Measurements from ENCODE around the gene SLC38A5.
"Not testable (repeated sequence)": the region's sequence is repeated elsewhere in the genome, so short reads cannot be mapped to it uniquely, and the experiment has no call there.

Gene SLC38A5

DNA sequence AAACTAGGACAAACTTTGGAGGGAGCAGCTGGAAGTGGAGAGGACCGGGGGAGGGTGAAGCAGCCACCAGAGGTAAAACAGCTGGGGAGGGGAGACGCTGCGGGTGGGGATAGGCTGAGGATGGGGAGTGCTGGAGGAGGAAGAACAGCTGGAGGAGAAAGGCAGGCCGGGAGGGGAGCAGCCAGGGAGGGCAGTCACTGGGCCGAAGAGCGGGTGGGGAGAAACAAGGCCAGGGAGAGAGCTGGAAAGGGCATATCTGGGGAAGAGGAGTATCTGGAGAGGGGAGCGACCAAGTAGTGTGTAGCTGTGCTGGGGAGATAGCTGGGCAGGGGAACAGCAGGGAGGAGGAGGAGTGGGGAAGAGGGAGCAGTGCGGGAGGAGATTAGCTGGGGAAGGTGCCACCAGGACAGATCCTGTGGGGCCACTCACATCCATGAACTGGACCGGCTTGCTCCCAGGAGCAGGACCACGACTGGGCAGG is 2.7 kb downstream of the SLC38A5 start:
- DNase-seq = no peak

DNA sequence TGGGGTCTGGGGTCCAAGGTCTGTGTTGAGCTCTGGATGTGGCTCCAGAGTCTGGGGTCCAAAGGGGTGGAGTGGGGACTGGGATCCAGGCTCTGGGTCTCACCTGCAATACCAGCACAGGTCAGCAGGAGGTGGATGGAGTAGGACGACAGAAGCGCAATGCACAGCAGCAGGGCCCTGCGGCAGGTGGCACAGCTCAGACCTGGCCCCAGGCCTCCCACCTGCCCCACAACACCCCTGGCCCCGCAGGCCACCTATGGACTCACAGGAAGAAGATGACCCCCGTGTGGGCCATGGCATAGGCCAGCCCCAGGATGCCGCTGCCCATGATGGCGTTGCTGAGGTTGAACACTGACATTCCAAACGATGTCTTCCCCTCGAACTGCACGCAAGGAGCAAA is 3.4 kb downstream of the SLC38A5 start:
- no peak for DNase-seq

- DNase-seq = no peak
These were observed 4.6 kb downstream of the SLC38A5 start for GRCh38 chrX:48465336-48465933.

DNA sequence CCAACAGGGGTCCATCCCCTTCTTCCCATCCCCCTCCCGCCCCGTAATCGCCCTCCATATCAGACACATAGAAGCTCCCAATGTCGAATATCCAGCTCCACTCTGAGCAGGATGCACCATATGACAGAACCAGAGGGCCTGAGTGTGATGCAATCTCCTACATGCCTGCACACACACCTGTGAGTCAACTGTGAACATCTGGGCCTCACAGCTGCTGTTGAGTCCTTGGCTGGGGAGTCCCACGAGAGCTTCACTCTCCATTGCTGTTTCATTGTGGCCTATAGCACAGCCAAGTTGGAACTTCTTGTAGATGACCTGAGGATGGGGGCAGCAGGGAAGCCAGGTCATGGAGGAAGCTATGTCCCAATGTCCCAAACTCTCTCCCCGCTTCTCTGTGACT is 8.2 kb downstream of the SLC38A5 start:
- no peak for DNase-seq

DNA sequence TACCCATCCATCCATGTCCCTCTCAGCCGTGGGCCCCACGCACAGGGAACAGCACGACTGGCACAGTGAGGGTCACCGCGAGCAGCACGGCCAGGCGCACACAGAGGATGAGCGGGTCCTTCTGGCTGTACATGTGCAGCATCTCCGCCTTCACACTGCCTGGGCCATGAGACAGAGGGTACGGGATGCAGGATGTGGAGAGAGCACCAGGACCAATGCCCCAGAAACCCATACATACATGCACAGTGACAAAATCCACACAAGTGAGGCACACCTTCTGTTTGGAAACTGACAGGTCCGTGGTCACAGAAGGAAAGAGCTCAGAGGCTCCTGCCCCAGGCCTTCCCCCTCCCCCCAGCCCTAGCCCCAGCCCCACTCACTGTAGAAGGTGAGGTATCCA is 9.5 kb downstream of the SLC38A5 start:
- DNase-seq = no peak

- no peak for DNase-seq
These were observed 10.0 kb downstream of the SLC38A5 start for GRCh38 chrX:48460031-48460430.

- DNase-seq = no peak
These were observed 10.6 kb downstream of the SLC38A5 start for GRCh38 chrX:48459483-48459882.

- DNase-seq = no peak
These were observed 11.3 kb downstream of the SLC38A5 start for GRCh38 chrX:48458711-48459110.

DNA sequence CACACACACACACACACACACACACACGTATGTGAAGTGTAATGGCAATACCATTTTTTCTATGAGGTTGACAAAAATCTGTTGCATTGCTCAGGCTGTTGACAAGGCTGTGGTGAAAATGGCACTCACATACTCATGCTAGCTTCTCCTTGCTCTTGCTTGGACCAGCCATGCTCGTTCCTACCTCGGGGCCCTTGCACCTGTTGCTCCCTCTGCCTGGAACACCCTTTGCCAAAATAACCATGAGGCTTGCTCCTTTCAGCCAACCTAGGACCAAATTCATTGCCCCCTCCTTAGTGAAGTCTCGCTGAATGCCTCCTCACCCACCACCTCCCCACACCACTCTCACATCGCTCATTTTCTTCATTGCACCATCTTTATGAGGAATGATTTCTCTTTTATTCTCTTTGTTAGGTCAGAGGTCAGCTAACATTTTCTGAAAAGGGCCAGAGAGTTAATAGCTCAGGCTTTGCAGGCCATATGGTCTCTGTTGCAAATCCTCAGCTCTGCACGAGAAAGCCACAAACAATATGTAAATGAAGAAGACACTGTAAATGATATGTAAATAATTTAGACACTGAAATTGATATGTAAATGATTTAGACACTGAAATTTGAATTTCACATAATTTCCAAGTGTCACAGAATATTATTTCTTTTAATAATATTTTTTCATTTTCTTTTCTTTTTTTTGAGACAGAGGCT is 13.3 kb downstream of the SLC38A5 start:
- no peak for DNase-seq

DNA sequence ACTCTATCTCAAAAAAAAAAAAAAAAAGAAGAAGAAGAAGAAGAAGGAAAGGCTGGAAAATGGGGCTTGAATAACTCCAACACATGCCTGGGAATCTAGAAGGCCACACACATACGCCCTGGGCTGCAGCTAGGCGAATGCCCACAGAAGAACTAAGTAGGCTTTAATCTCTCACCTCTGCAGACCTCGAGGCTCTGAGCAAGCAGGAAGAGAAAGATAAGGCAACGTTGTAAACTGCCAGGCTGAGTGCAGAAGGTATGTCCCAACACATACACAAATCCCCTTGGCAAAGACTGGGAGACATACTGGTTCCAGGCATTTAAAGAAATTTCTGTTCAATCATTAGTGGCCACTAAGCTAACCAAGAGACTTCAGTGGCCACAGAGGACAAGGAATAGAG is 18.4 kb downstream of the SLC38A5 start:
- DNase-seq = no peak

DNA sequence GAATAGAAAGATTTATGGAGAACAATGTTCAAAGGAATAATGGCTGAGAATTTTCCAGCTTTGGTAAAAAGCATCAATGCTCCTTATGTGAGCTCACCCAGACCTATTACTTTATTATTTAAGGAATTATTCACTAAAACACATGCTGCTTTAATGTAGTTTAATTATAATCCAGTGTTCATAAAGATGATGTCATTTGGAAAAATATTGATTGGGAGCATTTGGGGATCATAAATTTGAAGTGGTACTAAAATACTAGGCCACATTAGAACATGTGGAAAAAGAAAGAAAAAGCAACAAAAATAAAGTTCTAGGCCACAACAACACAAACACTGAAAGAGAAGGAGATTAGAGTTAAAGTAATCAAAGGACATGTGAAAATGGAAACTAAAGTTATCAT is 20.0 kb downstream of the SLC38A5 start:
- DNase-seq = no peak

DNA sequence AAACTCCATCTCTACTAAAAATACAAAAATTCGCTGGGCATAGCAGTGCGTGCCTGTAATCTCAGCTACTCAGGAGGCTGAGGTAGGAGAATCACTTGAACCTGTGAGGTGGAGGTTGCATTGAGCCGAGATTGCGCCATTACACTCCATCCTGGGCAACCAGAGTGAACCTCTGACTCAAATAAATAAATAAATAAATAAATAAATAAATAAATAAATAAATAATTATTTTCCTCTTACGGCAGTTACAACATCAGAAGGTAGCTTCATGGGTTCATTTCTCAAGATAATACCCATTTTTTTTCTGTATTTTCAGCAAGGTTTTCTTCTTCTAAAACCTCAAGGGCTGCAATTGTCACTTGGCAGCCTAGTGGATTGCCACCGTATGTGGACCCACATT is 22.9 kb downstream of the SLC38A5 start:
- DNase-seq = not testable (repeated sequence)

GRCh38 chrX:48433713-48434112 is 36.3 kb downstream of the SLC38A5 start:
- DNase-seq = not testable (repeated sequence)

DNA sequence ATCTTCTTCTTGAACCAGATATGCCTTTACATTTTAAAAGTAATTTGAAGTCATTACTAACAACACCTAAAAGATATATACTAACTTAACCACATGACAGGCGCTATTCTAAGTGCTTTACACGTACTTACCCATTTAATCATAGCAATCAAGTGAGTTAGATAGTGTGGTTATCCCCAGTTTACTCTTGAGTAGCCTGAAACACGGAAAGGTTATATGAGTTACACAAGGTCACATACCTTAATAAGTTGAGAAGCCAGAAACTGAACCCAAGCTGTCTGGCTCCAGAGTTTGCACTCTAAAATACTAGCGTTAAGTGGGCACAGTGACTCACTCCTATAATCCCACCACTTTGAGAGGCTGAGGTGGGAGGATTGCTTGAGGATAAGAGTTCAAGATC is 39.9 kb downstream of the SLC38A5 start:
- not testable (repeated sequence) for DNase-seq

DNA sequence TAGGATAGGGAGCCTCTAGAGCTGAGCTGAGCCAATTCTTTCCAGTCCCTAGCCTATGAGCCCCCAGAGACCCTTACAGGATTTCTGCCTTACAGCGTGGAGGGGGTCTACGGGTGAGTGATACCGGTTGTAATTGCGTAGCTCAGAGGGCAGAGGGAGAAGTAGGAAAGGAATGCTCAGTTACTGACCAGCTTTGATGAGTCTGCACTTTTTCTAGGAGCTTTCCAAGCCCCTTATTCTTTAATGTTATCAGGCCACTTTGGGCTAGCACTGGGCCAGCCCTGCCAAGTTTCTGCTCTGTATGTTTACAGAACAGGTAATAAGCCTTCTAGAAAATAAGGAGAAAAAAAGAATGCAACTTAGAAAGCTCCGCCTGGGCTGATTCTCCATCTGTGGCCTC is 40.5 kb downstream of the SLC38A5 start:
- not testable (repeated sequence) for DNase-seq

- DNase-seq = not testable (repeated sequence)
These were observed 42.9 kb downstream of the SLC38A5 start for GRCh38 chrX:48427027-48427716.

DNA sequence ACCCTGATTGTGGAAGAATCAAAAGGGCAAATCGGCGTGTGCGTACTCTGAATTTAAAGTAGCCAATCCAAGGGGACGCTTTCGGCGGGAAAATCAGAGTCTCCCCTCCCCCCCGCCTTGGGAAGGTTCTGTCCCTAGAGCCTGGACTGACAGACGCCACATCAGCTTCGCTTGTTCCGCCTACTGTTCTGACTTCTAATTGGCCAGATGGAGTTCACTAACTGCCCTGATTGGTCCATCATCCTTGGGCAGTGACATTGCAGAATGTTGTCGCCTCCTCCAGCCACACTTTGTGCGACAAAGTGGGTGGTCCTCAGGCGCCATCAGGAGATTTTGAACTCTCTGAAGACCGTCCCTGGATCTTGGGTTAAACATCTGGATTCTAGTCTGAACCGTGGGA is 58.2 kb downstream of the SLC38A5 start, which contains the start of gene SSX4B:
TSS of gene SSX4B (minus strand) at position 101 of the 400 bp plus-strand sequence. CDS start 588 bp downstream, outside the sequence.
- DNase-seq = not testable (repeated sequence)

All from activated T-cell treated with anti-CD3 and anti-CD28 coated beads, Interleukin-2, amount 50 U/mL, for 1 hour (primary cell).